GM21723 (cell line): ENCODE measurements around the gene SLC27A3.

Experiments used
- ATAC-seq: cut with Tn5 transposase; IDR thresholded peaks from one replicate; pipeline ENCODE4 v1.9.1; 2021; ENCODE audit warnings: mild to moderate bottlenecking, moderate library complexity; ENCODE audit not compliant: unreplicated experiment

SLC27A3 gene

GRCh38 chr1:153796786-153797659, 21.8 kb downstream of the SLC27A3 start:
- peak; percentile 46 for ATAC-seq

GRCh38 chr1:153798468-153798780, 23.2 kb downstream of the SLC27A3 start:
- no peak for ATAC-seq

GRCh38 chr1:153799016-153799415, 23.8 kb downstream of the SLC27A3 start:
- ATAC-seq = no peak

- no peak for ATAC-seq
Measured at GRCh38 chr1:153799566-153800465, 24.6 kb downstream of the SLC27A3 start.

- no peak for ATAC-seq
Measured at GRCh38 chr1:153800516-153800915, 25.3 kb downstream of the SLC27A3 start.

- ATAC-seq = no peak
Measured at GRCh38 chr1:153801028-153801625, 25.9 kb downstream of the SLC27A3 start.

GRCh38 chr1:153801786-153802697, 26.8 kb downstream of the SLC27A3 start:
- ATAC-seq = no peak

GRCh38 chr1:153803470-153804056, 28.4 kb downstream of the SLC27A3 start:
- ATAC-seq = no peak

- ATAC-seq = no peak
Measured at GRCh38 chr1:153804112-153804511, 28.9 kb downstream of the SLC27A3 start.

GRCh38 chr1:153805042-153805745, 30.0 kb downstream of the SLC27A3 start:
- peak; percentile 91 for ATAC-seq

- peak; percentile 20 for ATAC-seq
Measured at GRCh38 chr1:153805886-153806719, 30.9 kb downstream of the SLC27A3 start.

GRCh38 chr1:153816283-153816889, 41.2 kb downstream of the SLC27A3 start:
- no peak for ATAC-seq

- no peak for ATAC-seq
Measured at GRCh38 chr1:153818876-153819275, 43.7 kb downstream of the SLC27A3 start.

- ATAC-seq = no peak
Measured at GRCh38 chr1:153827168-153827964, 52.2 kb downstream of the SLC27A3 start.
